ENCODE measurements around the gene PCK1.

- TF ChIP-seq CTCF (IDR thresholded peaks at IDR 0.05; ENCODE audit: low read depth, low read length, poor library complexity, severe bottlenecking), result no peak
- no peak for TF ChIP-seq EZH2phosphoT487 (IDR thresholded peaks at IDR 0.05; ENCODE audit: borderline replicate concordance, low read length)
Measured at GRCh38 chr20:57562541-57563465, 1.9 kb downstream of the PCK1 start.

All from DOHH2 (cell line).